CD14-positive monocyte (primary cell): Measurements from ENCODE around the gene KEL. TPM values are rescaled to one million over a fixed set of nuclear protein-coding genes. Genes with fewer than 3 reads are reported as not detected.
A peak's percentile ranks its signal among the peaks of the same experiment; 100 is the strongest.

ENCODE experiments used
- DNase-seq, 3 donors: peaks; one replicate each; pipeline ENCODE4 v3.0.0-alpha.2; 2011 to 2022
- H2AFZ ChIP-seq: 2 replicates; pipeline ENCODE4 v1.6.0; 2012; ENCODE audit warnings: mild to moderate bottlenecking, low read depth, low read length, inconsistent platforms; ENCODE audit not compliant: insufficient read depth, poor library complexity, severe bottlenecking
- H3K27ac ChIP-seq, 2 donors: 1 replicate in 1 of 2; 2 replicates in 1 of 2; pipeline ENCODE4 v1.5.1; 2012 to 2013; ENCODE audit warnings: low read length in 2 of 2, control low read depth in 1 of 2, inconsistent platforms in 1 of 2, low read depth in 1 of 2, mild to moderate bottlenecking in 1 of 2
- H3K27me3 ChIP-seq, 2 donors: one replicate each; pipeline versions ENCODE4 v1.6.0 to v1.6.1; 2011 to 2013; ENCODE audit warnings: low read length in 2 of 2; ENCODE audit not compliant: control insufficient read depth in 2 of 2, insufficient read depth in 2 of 2
- H3K36me3 ChIP-seq, 2 donors: replicated peaks in 1 of 2; 1 replicate in 1 of 2; 2 replicates in 1 of 2; pipeline versions ENCODE4 v1.5.1 to v1.6.1; 2012 to 2013; ENCODE audit warnings: low read length in 2 of 2, control low read depth in 1 of 2, inconsistent platforms in 1 of 2, mild to moderate bottlenecking in 1 of 2; ENCODE audit not compliant: insufficient read depth in 2 of 2, control insufficient read depth in 1 of 2
- H3K4me1 ChIP-seq, 2 donors: 1 replicate in 1 of 2; 2 replicates in 1 of 2; pipeline versions ENCODE4 v1.5.1 to v1.6.1; 2012 to 2013; ENCODE audit warnings: low read length in 2 of 2, control low read depth in 1 of 2, inconsistent platforms in 1 of 2, mild to moderate bottlenecking in 1 of 2, moderate library complexity in 1 of 2; ENCODE audit not compliant: insufficient read depth in 2 of 2, control insufficient read depth in 1 of 2
- H3K4me2 ChIP-seq: replicated peaks from 2 replicates; pipeline ENCODE3; 2012; ENCODE audit warnings: low read length, moderate library complexity, mild to moderate bottlenecking; ENCODE audit not compliant: poor library complexity, severe bottlenecking; ENCODE audit errors: extremely low read depth
- H3K4me3 ChIP-seq, 3 experiments: fragments of 200-600 bp in 1 of 3; sonication (generic) in 1 of 3; replicated peaks in 1 of 3; 1 replicate in 2 of 3; 2 replicates in 1 of 3; pipeline ENCODE4 v1.5.1; 2011 to 2013; ENCODE audit warnings: low read length in 3 of 3, mild to moderate bottlenecking in 3 of 3, control low read depth in 2 of 3, low read depth in 2 of 3, inconsistent platforms in 1 of 3, moderate library complexity in 1 of 3
- H3K79me2 ChIP-seq: 2 replicates; pipeline ENCODE4 v1.6.0; 2012; ENCODE audit warnings: mild to moderate bottlenecking, control low read depth, inconsistent platforms, low read length, moderate library complexity; ENCODE audit not compliant: insufficient read depth
- H3K9ac ChIP-seq: 2 replicates; pipeline ENCODE4 v1.6.0; 2017; ENCODE audit warnings: low read length, mild to moderate bottlenecking; ENCODE audit not compliant: insufficient read depth, poor library complexity, severe bottlenecking
- H3K9me3 ChIP-seq, 2 donors: replicated peaks in 1 of 2; 1 replicate in 1 of 2; 2 replicates in 1 of 2; pipeline versions ENCODE4 v1.5.1 to v1.6.1; 2012 to 2013; ENCODE audit warnings: low read length in 2 of 2, control low read depth in 1 of 2; ENCODE audit not compliant: control insufficient read depth in 1 of 2, insufficient read depth in 1 of 2
- H4K20me1 ChIP-seq: 2 replicates; pipeline ENCODE4 v1.6.0; 2012; ENCODE audit warnings: mild to moderate bottlenecking, low read length, control low read depth, moderate library complexity; ENCODE audit not compliant: insufficient read depth
- H3K27ac Mint-ChIP-seq, 7 donors: one replicate each; pipeline ENCODE4 v1.8.0; 2020; ENCODE audit warnings: mild to moderate bottlenecking in 7 of 7, mixed read lengths in 7 of 7, moderate library complexity in 6 of 7, inconsistent platforms in 2 of 7
- H3K27me3 Mint-ChIP-seq, 3 donors: one replicate each; pipeline ENCODE4 v1.8.0; 2021 to 2022; ENCODE audit warnings: low read depth in 3 of 3, mild to moderate bottlenecking in 3 of 3, mixed read lengths in 3 of 3, moderate library complexity in 3 of 3, inconsistent platforms in 1 of 3
- H3K36me3 Mint-ChIP-seq, 2 donors: one replicate each; pipeline ENCODE4 v1.8.0; 2020; ENCODE audit warnings: mixed read lengths in 2 of 2, inconsistent platforms in 1 of 2, mild to moderate bottlenecking in 1 of 2
- H3K4me1 Mint-ChIP-seq: one replicate; pipeline ENCODE4 v1.8.0; 2020; ENCODE audit warnings: mild to moderate bottlenecking, mixed read lengths
- H3K4me3 Mint-ChIP-seq, 2 donors: one replicate each; pipeline ENCODE4 v1.8.0; 2020; ENCODE audit warnings: mild to moderate bottlenecking in 2 of 2, mixed read lengths in 2 of 2, moderate library complexity in 1 of 2
- H3K9me3 Mint-ChIP-seq, 7 donors: one replicate each; pipeline ENCODE4 v1.8.0; 2020 to 2022; ENCODE audit warnings: mixed read lengths in 7 of 7, mild to moderate bottlenecking in 6 of 7, moderate library complexity in 6 of 7, inconsistent platforms in 2 of 7
- WGBS: methylation state at CpG from one replicate; pipeline ENCODE4 v1.1.5; 2013; ENCODE audit warnings: missing lambda C conversion rate; ENCODE audit not compliant: insufficient coverage; 5-methylcytosine and 5-hydroxymethylcytosine counted together
- intact Hi-C, 2 donors: fragments of 100-400 bp; cut with micrococcal nuclease; formaldehyde crosslinking; loops; one replicate each; pipeline versions ENCODE4 v1.15.0 to v1.15.1; 2023
- polyA plus RNA-seq, 3 donors: library from polyadenylated mRNA; depleted of rRNA in 1 of 3; unstranded in 2 of 3; stranded (reverse) in 1 of 3; fragments of 300-500 nt in 2 of 3; fragments of >200 nt in 1 of 3; fragmentation: Illumina TruSeq in 2 of 3; gene quantifications; 1 replicate in 2 of 3; 2 replicates in 1 of 3; pipeline ENCODE4 v1.2.3, GENCODE V29; 2012 to 2021
- TF ChIP-seq, protein P1 (sequence below): fragments of 200-600 bp; IDR thresholded peaks from one replicate; pipeline ENCODE4 v1.8.0; 2022; ENCODE audit warnings: antibody characterized with exemption, mild to moderate bottlenecking

Gene KEL
- polyA plus RNA-seq, 3 donors, result 2.5 TPM; not detected in 2

GRCh38 chr7:142927085-142927745 is 34.9 kb downstream of the KEL start:
- Histone ChIP-seq H3K4me2 (peak overlapping the region; percentile 67), H3K9ac (peak overlapping the region; percentile 41), H3K36me3 (no peaks in the 10 kb centered on the region), H3K4me1 (peaks cover 33% of the 10 kb centered on the region in 2 donors), H3K4me3 (peak overlapping the region in 2 of 3 experiments; percentile 4 to 65), H3K27me3 (no peaks in the 10 kb centered on the region), H4K20me1 (no peaks in the 10 kb centered on the region), H3K79me2 (no peaks in the 10 kb centered on the region), H3K9me3 (peaks cover 10 to 23% of the 10 kb centered on the region in 2 donors), H3K27ac (peak overlapping the region; percentile 86 to 94), H2AFZ (no peak overlapping the region)
- Mint-ChIP-seq H3K4me1 (peaks cover 32% of the 10 kb centered on the region), H3K9me3 (peaks cover 21 to 43% (median 32%) of the 10 kb centered on the region in 7 donors), H3K36me3 (peaks cover 6 to 8% of the 10 kb centered on the region in 2 donors), H3K27ac (peak overlapping the region; percentile 92 to 98 (median 96)), H3K27me3 (peaks cover 0 to 7% (median 0%) of the 10 kb centered on the region in 3 donors), H3K4me3 (peak overlapping the region; percentile 59 to 85)
- 25% methylated on average over 2 of the region's 7 CpGs for WGBS
- DNase-seq, result peak; percentile 85 to 91 (median 90)
- intact Hi-C loops, result no loop called here
- TF ChIP-seq, protein P1, sequence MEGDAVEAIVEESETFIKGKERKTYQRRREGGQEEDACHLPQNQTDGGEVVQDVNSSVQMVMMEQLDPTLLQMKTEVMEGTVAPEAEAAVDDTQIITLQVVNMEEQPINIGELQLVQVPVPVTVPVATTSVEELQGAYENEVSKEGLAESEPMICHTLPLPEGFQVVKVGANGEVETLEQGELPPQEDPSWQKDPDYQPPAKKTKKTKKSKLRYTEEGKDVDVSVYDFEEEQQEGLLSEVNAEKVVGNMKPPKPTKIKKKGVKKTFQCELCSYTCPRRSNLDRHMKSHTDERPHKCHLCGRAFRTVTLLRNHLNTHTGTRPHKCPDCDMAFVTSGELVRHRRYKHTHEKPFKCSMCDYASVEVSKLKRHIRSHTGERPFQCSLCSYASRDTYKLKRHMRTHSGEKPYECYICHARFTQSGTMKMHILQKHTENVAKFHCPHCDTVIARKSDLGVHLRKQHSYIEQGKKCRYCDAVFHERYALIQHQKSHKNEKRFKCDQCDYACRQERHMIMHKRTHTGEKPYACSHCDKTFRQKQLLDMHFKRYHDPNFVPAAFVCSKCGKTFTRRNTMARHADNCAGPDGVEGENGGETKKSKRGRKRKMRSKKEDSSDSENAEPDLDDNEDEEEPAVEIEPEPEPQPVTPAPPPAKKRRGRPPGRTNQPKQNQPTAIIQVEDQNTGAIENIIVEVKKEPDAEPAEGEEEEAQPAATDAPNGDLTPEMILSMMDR, result no peak

DNA sequence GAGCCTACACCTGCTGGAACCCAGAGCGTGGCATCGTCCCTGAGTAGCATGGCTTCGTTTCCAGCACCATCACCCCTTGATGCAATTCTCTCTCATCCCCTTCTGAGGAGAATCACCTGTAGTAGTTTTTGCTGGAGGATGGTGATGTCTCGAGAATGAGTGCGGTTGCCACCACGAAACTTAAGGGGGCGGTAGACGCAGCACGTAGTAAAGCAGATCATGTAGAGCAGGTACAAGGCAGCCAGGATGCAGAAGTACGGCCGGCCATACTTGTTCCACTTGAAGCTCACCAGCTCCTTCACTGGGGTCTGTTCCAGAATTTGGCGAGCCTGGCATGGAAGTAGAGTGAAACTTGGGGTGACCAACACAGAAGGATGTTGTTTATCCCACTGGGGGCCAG is 36.8 kb downstream of the KEL start:
- no peak overlapping the region for H3K4me2 ChIP-seq
- H3K9ac ChIP-seq, result no peak overlapping the region
- H3K4me1 Mint-ChIP-seq, result peaks cover 32% of the 10 kb centered on the region
- H3K27me3 ChIP-seq, result no peaks in the 10 kb centered on the region
- peaks cover 21 to 39% (median 31%) of the 10 kb centered on the region in 7 donors for H3K9me3 Mint-ChIP-seq
- peak overlapping the region in 1 of 7 donors; percentile 3 for H3K27ac Mint-ChIP-seq
- peaks cover 0 to 7% (median 0%) of the 10 kb centered on the region in 3 donors for H3K27me3 Mint-ChIP-seq
- DNase-seq, result no peak
- WGBS, result 95% methylated on average over 8 of the region's 12 CpGs
- no peak overlapping the region for H3K4me3 ChIP-seq
- H3K4me1 ChIP-seq, result peaks cover 33% of the 10 kb centered on the region in 2 donors
- H3K36me3 Mint-ChIP-seq, result peaks cover 6 to 8% of the 10 kb centered on the region in 2 donors
- H3K9me3 ChIP-seq, result peaks cover 10 to 23% of the 10 kb centered on the region in 2 donors
- intact Hi-C loops, result no loop called here
- H2AFZ ChIP-seq, result no peak overlapping the region
- no peaks in the 10 kb centered on the region for H3K79me2 ChIP-seq
- TF ChIP-seq, protein P1, result no peak
- no peak overlapping the region for H3K4me3 Mint-ChIP-seq
- H3K36me3 ChIP-seq, result no peaks in the 10 kb centered on the region
- no peak overlapping the region for H3K27ac ChIP-seq
- H4K20me1 ChIP-seq, result no peaks in the 10 kb centered on the region
